HG03097 (cell line): Measurements from ENCODE around the gene NLRC5.
"Not testable (repeated sequence)": the region's sequence is repeated elsewhere in the genome, so short reads cannot be mapped to it uniquely, and the experiment has no call there.

Experiments
- ATAC-seq: cut with Tn5 transposase; IDR thresholded peaks from one replicate; pipeline ENCODE4 v1.9.1; 2021; ENCODE audit not compliant: unreplicated experiment, low FRiP score

Gene NLRC5

DNA sequence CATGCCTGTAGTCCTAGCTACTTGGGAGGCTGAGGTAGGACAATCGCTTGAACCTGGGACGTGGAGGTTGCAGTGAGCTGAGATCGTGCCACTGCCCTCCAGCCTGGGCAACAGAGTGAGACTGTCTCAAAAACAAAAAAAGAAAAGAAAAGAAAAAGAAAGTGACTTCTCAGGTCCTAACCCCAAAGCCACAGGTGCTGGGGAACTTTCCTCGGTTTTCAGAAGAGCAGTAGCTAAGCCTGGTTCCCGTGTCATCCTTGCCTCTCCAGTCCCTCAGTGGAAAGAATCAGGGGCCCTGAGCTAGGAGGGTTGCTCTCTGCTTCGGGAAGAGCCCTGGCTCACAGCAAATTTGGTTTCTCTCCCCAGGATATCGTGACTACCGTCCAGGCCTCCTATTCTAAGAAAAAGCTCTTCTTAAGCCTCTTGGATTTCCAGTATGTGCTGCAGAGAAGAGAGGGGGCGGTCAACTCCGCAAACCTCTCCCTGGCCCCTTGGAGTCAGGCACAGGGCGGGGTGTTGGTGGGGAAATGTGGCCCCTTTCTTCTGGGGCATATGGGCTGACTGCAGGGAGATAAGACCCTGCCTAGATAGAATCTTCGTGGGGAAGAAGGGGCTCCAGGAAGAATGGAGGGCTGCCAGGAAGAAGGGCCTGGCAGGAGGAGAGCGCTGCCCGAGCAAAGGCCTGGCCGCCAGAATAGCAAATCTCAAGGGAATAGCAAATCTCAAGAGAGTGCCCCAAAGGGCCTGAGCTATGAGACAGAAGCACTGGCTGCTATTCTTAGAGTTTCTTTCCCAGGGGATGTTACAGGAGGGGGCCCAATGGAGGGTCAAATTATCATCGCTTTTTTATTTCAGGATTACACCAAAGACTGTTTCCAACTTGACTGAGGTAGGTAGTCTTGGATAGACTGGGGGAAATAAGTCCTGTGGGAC is 8.3 kb upstream of the NLRC5 start:
- peak; percentile 40 for ATAC-seq

DNA sequence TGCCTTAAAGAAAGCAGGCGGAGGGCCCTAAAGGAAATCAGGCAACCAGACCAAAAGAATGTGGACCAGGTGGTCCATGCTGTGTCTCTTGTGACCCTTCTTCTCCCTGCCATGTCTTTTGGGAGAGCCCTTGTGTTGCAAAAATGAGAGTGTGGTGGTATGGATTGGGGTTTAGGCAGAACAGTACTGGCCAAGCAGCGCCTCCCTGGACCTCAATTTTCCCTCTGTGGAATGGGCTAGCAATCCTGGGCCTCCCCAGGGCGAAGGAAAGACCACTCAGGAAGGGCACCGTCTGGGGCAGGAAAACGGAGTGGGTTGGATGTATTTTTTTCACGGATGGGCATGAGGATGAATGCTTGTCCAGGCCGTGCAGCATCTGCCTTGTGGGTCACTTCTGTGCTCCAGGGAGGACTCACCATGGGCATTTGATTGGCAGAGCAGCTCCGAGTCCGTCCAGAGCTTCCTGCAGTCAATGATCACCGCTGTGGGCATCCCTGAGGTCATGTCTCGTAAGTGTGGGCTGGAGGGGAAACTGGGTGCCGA is 7.6 kb upstream of the NLRC5 start:
- no peak for ATAC-seq

GRCh38 chr16:56982695-56983094 is 6.7 kb upstream of the NLRC5 start:
- no peak for ATAC-seq

DNA sequence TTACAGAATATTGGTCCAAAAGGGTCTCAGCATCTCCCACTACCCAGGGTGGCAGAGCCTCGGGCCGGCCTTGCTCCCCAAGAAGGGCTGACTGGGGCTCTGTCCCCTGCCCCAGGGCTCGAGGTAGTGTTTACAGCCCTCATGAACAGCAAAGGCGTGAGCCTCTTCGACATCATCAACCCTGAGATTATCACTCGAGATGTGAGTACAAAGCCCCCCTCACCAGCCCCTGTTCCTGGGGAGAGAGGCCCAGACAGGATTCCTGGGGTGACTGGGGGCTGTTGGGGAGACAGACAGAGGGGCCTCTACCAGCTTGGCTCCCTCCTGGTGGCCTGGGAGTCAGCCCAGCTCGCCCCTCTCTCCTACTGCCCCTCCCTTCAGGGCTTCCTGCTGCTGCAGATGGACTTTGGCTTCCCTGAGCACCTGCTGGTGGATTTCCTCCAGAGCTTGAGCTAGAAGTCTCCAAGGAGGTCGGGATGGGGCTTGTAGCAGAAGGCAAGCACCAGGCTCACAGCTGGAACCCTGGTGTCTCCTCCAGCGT is 6.1 kb upstream of the NLRC5 start:
- ATAC-seq = no peak

GRCh38 chr16:56984639-56985038 is 4.7 kb upstream of the NLRC5 start:
- ATAC-seq = no peak

DNA sequence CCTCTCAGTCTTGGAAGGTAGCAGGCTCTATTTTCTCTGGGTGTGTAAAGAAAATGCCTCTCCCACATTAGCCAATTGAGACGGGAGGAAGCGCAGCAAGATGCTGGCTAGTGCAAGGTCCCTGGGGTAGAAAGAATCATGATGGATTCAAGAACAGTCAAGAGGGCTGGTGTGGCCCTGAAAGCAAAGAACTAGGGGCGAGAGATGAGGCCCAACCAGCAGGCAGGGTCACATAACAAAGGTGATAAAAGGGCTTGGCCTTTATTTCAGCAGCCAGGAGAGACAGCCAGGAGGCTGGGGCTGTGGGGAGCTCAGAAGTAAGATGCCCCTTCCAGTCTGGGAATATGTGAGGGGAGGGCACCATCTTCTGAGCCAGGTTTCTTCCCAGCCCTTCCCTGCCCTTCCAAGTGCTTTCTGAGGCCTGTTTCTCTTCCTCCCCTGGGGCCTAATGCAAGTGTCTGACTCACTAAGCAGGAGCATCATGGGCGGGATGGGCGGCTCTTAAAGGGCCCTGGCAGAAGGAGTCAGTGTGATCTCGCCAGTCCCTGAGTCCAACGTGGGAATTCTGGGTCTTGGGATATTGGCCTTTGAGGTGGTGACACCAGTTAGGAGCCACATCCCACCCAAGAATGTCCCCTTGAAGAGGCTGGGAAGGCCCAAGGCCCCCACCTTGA is 3.9 kb upstream of the NLRC5 start:
- ATAC-seq = no peak

DNA sequence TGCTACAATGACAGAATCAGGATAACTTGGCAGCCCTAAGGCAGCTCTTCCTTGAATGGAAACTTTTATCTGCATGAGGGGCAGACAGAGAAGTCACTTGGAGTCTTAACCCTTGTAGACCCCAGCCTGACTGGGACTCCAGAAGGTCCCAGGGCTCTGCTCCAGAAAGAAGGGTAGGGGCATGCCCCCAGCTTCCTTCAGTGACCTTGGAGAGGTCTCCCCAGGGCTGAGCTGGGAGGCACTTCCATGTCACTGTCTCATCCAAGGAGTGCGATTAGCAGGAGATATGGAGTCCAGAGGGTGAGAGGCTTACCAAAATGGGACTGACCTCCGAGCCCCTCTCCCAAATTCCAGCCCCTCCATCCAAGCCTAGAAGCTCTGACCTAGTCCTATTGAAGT is 3.4 kb upstream of the NLRC5 start:
- no peak for ATAC-seq

DNA sequence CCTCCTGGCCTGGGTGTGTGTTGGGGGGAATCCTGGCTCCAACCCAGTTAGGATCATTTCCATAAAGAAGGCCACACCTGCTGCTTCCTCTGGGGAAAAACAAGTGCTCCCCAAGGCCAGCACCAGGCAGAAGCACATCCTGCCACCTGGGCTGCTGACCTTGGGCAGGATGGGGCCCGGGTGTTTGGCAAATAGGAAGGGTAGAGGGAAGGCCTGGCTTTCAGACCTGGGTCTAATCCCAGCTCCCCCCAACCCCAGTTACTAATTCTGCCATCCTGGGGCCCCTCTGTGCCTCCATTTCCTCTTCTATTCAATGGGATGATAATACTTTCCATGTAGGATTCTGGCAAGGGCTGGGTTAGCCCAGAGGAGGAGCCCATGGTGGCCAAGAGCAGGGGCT is 3.0 kb upstream of the NLRC5 start:
- no peak for ATAC-seq

DNA sequence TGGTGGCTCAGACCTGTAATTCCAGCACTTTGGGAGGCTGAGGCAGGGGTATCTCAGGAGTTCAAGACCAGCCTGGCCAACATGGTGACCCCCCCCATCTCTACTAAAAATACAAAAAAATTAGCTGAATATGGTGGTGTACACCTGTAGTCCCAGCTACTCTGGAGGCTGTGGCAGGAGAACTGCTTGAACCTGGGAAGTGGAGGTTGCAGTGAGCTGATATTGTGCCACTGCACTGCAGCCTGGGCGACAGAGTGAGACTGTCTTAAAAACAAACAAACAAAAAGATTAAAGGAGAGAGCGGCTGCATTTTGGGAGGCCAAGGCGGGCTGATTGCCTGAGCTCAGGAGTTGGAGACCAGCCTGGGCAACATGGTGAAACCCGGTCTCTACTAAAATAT is 2.4 kb upstream of the NLRC5 start:
- not testable (repeated sequence) for ATAC-seq

- ATAC-seq = no peak
These were observed 1.7 kb upstream of the NLRC5 start for GRCh38 chr16:56987692-56988091.

DNA sequence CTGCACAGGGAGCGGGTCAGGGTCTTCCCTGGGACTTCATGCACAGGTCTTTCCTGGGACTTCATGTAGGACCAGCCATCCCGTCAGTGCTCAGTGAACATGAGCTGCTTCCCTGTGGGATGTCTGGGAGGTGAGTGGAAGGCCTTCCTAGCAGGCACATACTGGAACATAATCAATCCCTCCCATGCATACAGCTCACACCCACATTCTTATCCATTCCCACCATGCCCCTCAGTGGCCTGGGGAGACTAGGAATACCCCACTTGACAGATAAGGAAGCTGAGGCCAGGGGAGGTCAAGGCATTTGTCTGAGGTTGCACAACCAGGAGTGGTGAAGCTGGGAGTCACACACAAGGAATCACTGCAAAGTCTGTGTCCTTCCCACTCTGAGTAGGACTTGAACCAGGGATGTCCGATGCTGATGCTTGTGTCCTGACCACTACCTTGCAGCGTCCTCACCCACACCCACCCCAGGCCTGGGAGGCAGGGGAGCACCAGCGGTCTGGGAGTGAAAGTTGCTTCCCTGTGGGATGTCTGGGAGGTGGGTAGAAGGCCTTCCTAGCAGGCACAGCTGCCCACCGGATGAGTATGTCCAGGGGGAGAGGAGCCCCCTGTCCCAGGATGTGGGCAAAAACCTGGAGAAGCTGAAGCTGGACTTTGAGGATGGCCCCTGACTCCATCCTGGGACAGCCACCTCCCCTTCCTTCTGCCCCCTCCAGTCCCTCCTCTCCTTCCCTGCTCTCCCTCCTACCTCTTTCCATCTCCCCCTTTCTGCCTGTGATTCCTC is 1.0 kb upstream of the NLRC5 start:
- ATAC-seq = no peak

DNA sequence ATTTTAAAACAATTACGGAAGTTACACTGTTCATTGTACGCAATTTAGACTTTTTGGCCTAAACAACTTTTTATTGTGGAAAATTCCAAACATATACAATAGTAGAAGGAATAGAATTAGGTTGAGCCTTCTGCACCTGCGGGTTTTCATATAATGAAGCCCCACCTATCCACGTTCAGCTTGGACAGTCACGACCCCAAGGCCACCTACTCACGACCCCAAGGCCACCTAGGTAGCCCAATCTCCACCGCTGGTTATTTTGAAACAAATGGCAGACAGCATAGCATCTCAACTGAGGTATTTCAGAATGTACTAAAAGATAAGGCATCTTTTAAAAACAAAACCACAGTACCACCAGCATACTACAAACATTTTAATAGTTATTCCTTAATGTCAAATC is 631 bp downstream of the NLRC5 start:
- no peak for ATAC-seq

GRCh38 chr16:56990407-56991286 is 1.3 kb downstream of the NLRC5 start:
- ATAC-seq = no peak

GRCh38 chr16:56992431-56992830 is 3.1 kb downstream of the NLRC5 start:
- not testable (repeated sequence) for ATAC-seq

GRCh38 chr16:56993204-56993603 is 3.8 kb downstream of the NLRC5 start:
- ATAC-seq = no peak

DNA sequence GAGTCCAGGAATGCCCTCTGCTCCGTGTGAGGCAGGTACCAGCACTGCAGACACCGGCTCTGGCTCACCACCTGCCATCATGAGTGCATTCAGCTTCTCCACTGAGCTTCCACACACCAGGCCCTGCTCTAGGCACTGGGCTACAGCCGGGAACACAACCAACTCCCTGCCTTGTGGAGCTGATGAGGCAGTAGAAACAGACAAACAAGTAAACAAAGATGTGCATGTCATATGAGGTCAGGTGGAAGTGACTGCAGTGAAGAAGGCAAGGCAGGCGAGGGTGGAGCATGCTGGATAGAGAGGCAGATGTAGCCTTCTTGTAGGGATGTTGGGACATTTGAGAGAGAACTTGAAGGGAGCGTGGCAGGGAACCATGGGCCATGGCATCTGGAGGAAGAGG is 5.0 kb downstream of the NLRC5 start:
- no peak for ATAC-seq

- ATAC-seq = no peak
These were observed 5.9 kb downstream of the NLRC5 start for GRCh38 chr16:56995136-56995805.

DNA sequence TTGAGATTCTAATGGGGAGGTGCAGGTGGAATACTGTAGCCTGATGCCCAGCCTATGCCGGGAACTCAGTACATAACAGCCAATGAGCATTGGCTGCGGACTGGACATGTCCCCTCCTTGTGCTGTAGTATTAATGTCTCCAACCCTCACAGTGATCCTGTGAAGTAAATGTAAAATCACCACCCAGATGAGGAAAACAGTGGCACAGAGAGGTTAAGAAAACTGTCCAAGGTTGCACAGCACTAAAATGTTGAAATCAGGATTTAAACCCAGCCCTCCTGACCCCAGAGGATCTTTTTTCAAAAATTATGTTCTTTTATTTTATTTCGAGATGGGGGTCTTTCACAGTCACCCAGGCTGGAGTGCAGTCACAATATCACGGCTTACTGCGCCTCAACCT is 7.9 kb downstream of the NLRC5 start:
- ATAC-seq = no peak

DNA sequence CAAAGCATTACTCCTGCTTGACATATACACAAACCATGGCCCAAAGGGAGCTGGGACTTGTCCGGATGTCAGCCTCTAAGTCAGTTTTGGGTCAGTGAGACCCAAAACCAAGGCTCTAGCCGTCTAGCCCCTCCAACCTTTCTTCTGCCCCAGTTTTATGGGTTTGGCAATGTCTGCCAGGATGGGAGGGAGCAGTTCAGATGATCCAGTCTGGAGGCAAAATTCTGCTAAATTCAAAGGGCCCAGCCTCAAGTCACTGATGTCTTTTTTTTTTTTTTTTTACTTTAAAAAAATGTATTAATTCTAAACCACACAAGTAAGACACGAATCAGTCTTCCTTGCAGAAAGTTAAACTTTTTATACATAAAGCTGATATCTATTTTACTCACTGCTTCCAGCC is 8.6 kb downstream of the NLRC5 start:
- no peak for ATAC-seq
